WTC11 (cell line): ENCODE results near the gene MRPL24.

Experiments used
- CTCF ChIP-seq: fragments of 200-600 bp; IDR thresholded peaks from 2 replicates; pipeline ENCODE4 v1.8.0; 2022; ENCODE audit warnings: antibody characterized with exemption
- FOXP1 ChIP-seq: sonication (generic); formaldehyde crosslinking; IDR thresholded peaks from 2 replicates; pipeline ENCODE4 v1.8.0; 2022; ENCODE audit warnings: missing genetic modification reagents, mild to moderate bottlenecking, moderate library complexity, borderline replicate concordance
- TEAD4 ChIP-seq: sonication (generic); formaldehyde crosslinking; IDR thresholded peaks from 2 replicates; pipeline ENCODE4 v1.8.0; 2022; ENCODE audit warnings: mild to moderate bottlenecking, missing genetic modification reagents

GRCh38 chr1:156689035-156689952, 51.6 kb downstream of the MRPL24 start:
- TF ChIP-seq FOXP1 (CRISPR knock-in tag) (peak; percentile 53; the same call in 1 of the 2 replicates), TEAD4 (CRISPR knock-in tag) (no peak), CTCF (peak; percentile 87)
